ENCODE results near the gene PTCD3. TPM values are rescaled to one million over a fixed set of nuclear protein-coding genes. Genes with fewer than 3 reads are reported as not detected.

Gene PTCD3
- total RNA-seq = 131 TPM

DNA sequence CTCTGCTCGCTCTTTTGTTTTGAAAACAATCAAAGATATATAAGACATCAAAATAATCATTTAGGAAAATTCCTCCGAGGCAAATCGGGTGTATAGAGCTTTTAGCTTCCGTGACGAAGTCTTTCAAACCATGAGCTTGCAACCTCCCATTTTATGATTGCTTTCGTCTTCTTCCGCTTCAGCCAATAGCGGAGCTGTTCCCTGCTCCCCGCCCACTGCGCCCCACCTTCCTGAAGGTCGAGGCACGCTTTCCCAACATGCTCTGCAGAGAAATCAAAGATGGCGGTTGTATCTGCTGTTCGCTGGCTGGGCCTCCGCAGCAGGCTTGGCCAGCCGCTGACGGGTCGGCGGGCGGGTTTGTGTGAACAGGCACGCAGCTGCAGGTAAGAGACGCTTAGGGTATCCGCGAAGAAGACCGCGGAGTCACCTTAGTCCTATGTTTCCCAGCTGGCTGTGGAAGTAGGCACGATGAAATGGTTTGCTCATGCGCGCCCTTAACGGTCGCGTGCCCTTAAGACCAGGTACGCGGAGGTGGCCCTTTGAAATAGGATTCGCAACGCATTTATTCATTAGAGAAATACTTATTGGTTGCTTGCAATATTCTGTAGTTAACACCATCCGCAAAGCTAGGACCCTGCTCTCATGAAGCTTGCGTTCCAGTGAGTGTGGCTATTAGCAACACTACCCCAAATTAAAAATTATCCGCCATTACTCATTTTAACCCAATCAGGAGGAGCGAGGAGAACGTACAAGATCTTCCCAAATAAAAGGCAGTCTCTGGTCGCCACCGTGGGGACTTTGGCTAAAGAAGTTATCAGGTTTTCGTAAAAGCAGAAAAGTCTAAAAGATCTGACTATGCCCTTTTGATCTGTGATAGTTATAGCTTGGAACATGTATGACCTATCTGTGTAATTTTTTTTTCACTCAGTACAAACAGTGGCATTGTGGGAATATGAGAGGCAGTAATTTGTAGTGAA, at the start of gene PTCD3:
TSS of gene PTCD3 (plus strand) at position 267 of the 977 bp plus-strand sequence. CDS start at position 280, 13 bp downstream.
- peak; percentile 98 for DNase-seq

DNA sequence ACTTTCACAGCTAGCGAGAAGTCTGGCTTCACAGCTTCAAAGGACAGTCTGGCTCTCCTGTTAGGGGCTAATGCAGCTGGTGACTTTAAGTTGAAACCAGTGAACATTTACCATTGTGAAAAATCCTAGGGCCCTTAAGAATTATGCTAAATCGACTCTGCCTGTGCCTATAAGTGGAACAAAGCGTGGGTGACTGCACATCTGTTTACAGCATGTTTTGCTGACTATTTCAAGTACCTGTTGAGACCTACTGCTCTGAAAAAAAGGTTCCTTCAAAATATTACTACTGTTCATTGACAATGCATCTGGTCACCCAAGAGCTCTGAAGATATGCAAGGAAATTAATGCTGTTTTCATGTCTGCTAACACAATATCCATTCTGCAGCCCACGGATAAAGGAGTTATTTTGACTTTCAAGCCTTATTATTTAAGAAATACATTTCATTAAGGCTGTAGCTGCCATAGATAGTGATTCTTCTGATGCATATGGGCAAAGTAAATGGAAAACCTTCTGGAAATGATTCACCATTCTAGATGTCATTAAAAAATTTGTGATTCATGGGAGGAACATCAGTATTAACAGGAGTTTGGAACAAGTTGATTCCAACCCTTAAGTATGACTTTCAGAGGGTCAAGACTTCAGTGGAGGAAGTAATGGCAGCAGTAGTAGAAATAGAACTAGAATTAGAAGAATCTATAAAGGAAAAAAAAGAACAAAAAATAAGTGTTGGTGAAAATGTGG, 49.3 kb upstream of the PTCD3 start:
- no peak for DNase-seq

DNA sequence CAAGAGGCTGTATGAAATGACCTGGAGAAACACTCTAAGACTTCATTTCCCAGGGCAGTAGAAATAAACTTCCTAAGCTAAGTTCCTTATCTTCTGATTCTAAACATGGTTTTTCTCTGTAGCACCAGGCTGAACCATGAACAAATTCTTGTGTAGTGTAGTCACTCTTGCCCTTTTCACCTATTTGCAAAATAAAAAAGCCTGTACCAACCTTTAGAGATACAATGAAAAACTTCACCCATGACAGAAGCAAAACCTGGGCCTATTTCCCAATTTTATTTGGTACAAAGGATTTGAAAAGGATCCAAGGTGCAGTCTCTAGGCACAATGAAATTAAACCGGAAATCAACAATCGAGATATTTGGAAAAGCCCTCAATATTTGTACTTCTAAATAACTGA, 44.0 kb upstream of the PTCD3 start:
- DNase-seq = no peak

DNA sequence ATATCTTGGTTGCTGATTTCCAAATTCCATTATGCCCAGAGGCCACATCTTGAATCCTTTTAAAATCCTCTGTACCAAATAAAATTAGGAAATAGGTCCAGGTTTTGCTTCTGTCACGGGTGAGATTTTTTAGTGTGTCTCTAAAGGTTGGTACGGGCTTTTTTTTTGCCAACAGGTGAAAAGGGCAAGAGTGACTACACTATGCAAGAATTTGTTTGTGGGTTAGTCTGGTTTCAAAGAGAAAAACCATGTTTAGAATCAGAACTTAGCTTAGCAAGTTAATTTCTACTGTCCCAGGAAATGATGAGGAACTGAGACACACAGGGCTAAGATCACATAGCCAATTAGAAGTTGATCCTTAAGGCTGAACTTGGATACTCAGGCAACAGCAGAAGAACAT, 42.0 kb upstream of the PTCD3 start:
- DNase-seq = no peak

DNA sequence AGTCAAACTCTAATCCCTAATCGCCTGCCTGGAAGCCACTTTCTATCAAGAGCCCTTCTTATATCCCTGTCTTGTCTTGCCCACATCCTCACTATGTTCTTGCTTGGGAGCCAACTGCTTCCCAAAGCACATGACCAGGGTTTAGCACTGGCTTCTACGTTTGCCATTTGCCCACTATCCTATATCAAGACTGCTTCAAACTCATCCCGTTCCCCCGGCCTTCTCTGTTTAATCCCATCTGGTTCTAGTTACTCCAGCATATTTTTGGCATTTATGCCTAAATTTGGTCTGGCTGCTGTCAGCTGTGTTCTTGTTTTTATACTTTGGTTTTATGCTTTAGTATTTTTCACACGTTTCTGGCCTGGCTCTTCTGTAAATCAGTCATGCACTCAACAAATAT, 40.5 kb upstream of the PTCD3 start:
- peak; percentile 46 for DNase-seq

DNA sequence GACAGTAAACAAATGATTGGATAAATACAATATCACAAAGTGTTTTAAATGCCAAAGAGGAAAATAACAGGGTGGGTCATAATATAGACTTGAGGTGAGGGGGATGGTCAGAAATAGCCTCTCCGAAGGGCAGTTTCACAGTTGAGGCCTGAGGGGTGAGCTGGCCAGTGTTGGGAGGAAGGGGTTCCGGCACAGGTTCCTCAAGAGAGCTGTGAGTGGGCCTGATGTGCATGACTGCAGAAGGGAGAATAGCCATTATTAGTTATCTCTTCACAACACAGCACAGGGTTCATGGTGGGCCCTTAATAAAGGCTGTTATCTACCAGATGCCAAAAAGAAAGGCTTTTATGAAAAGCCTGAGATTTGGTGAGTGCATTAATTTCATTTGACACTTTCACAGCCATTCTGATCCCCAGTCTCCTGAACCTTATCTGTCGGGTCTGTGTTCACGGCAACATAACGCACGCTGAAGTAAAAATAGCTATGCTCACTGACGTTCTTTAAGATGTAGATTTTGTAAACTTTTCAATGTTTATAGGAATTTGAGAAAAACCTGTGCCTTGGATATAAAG, 39.9 kb upstream of the PTCD3 start:
- DNase-seq = no peak

DNA sequence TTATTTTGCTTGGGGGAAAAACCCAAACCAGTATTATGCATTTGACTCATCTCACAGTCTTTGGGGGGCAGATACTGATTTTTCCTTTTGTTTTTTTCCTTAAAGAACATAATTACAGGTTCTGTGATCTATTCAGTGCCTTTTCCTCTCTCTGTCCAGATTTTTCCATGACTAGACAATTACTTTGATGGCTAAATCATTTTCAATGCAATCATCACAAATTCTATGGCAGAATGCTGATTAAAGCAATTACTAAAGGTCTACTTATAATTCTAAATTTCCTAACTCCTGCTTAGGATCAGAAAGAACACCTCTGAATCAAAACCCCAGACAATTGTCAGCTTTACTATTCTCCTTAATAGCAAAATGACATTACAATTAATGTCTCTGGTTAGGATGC, 39.1 kb upstream of the PTCD3 start:
- DNase-seq = no peak

DNA sequence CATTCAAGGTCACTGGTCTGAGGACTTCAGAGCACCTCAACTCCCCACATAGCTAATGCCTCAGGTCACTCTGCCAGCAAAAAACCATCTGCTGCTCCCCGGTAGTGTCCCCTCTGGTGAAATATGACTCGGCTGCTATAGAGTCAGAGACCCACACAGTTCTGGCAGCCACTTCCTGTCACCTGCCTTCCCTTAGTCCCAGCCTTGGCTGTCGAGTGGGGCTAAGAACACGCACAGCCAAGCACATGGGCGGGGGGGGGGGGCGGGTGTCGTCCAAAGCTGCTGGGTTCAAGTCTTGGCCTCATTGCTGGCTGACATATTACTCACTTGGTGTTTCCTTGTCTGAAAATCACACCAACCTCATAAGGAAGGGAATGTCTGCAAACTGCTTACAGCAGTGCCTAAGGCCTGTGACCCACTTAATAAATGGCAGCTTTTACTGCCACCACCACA, 37.9 kb upstream of the PTCD3 start:
- no peak for DNase-seq

DNA sequence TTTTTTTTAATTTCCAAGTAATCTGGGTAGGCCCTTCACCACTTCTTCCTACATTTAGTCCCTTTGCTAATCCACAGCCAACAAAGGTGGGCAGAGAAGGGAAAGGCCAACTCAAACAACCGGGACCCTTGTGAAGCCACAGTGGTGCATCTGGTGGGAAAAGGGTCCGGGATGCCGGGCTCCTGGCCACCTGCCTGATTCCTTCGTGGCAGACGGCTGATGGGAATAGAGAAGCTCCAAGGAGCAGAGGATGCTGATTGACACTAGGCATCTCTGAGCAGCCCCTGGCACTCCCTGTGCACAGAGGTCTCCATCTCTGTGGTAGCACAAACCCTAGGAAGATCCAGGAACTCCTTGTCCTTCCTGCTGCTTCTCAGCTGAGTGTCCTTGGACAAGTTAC, 37.4 kb upstream of the PTCD3 start:
- no peak for DNase-seq

DNA sequence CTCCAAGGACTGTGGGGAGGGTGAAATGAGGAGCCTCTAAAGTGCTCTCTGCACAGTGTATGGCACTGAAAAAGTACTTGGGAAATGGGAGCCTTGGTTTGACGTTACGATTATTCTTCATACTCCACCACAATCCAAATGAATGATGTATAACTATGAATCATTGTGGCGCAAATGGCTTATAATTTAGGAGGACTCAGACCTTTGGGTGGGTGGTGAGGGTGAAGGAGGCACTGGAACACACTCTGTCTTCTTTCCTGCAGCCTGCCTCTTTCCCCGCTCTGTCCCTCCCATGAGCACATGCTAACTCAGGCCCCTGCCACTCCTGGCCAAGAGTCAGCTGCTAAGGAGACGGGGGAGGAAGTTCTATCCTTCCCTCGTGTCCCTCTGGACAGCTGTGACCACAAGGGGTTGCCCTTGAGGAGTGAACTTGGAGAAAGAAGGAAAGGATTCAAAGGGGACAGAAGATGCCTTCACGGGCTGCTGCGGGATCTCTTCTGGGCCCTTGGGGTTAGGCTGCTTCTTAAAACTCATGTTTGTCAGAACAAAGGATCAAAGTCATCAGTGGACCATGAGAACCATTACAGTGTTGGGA, 36.8 kb upstream of the PTCD3 start:
- DNase-seq = peak; percentile 6

DNA sequence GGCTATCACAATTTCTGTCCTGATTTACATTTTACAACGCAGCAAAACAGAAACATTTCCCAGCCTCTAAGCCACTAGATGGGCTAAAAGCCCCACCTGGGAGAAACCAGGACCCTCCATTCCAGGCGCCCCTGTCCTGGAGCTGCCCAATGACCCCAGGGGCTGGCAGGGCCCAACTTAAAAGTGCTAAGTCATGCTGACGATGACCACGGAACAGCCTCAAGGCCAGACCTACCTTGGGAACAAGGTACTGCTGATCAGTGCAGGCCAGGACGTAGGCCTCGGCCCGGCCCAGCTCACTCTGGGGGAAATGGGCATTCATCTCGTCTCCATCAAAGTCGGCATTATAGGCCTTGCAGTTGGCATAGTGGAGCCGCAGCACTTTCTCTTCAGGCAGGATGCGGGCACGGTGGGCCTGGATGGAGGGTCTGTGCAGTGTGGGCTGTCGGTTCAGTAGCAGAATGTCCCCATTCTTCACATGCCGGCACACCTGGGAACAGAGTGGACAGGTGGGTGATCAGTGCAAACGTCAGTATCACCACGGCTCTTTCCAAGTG, 36.2 kb upstream of the PTCD3 start:
- no peak for DNase-seq

DNA sequence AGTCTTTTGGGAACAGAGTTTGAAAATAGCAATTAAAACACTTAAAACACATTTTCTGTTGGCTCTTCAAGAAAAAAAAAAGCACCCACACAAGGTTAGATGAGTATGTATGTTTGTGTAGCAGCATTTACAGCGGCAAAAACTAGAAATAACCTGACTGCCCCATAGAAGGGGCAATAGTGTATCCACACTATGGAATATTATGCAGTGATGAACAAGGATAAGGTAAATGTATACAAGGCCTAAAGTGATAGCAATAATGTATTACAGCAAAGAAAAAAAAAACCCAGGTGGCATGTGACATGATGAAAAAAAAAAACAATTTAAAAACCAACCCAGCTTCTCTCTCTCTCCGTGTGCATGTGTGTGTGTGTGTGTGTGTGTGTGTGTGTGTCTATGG, 35.2 kb upstream of the PTCD3 start:
- DNase-seq = no peak

DNA sequence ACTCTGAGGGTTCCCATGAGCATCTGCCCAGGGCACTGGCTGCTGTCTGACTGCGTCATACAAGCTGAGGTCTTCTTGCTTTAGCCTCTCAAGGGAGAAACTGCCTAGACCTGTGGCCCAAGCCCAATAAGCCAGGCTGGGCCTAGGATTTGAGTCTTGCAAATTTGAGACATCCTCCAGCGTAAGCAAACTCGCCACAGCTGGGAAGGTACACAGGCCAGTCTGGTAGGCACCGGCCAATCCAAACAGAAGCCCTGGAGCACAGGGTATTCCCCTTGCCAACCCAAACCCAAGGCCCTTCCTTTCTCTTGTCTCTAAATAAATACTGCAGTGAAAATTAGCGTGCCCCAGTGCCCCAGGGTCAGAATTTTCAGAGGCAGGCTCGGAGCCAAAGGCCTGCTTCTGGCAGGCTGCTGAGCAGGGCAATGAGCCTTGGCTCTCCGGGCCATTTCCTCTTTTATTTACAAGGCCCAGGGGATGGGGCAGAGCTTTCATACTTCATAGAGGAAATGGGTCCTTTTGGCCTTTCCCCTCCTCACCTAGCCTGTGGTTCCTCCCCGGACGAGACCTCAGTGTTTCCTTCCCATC, 33.7 kb upstream of the PTCD3 start:
- peak; percentile 15 for DNase-seq

DNA sequence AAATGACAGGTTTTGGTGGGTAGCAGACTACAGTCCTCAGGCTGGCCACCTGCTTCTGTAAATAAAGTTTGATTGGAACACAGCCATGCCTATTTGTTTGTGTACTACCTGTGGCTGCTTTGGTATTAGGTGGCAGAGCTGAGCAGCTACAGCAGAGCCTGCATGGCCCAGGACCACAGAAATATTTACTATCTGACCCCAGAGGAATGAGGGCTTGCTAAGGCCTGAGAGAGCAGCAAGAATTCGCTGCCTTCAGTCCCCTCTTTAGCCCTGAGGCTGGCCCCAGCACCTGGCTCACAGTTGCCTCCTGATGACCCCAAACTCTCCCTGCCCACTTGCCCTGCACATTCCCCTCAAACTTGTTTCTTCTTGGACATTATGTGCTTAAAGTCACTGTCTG, 32.8 kb upstream of the PTCD3 start:
- DNase-seq = no peak

DNA sequence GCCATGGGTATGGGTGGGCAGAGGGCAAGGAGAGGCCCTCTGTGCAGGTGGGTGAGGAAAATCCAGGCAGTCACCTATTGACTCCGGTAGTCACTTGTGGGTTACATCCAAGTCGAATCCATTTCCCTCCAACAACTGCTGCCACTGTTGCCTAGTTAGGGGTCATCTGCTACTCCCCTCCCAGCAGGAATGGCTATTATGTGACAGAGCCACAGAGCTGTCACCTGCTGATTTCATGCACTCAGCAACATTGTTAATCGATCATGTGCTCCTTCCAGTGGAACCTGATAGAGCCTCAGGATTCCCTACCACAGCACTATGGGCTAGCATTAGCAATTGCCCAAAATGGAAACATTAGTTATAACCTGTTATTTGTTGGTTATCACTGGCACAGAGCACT, 31.8 kb upstream of the PTCD3 start:
- DNase-seq = no peak

DNA sequence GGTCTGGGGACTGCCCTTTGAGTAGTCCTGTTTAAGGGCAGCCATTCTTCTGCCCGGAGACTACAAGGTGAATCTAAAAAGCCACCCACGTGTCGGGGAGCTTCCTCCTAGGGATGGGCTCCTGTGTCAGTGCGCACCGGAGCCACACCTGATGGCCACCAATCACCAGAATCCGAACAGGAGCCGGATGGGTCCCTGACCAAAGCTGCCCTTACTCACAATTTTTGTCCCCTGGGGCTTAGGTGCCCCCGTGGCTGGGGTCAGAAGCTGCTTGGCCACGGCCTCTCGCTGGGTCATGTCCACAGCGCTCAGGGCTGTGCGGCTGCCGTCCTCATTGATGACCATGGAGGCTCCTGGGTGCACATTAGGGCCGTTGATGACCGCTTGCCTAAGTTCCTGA, 31.2 kb upstream of the PTCD3 start:
- DNase-seq = no peak

DNA sequence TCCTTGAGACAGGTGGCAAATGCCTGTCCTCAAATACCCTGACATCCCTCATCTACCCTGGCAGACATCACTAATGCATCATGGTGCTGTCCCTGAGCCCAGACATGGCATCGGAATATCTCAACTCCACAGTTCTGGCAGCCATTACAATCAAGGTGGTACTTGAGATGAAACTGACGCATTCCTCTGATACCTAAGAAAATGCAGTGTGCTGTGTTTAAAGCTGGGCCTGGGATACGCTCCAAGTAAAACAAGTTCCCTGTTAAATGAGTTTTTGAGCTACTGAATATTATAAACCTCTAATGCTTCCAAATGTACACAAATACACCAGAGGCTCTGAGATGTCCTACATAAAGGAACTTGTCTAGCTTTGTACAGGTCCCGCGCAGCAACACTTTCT, 30.1 kb upstream of the PTCD3 start:
- no peak for DNase-seq

DNA sequence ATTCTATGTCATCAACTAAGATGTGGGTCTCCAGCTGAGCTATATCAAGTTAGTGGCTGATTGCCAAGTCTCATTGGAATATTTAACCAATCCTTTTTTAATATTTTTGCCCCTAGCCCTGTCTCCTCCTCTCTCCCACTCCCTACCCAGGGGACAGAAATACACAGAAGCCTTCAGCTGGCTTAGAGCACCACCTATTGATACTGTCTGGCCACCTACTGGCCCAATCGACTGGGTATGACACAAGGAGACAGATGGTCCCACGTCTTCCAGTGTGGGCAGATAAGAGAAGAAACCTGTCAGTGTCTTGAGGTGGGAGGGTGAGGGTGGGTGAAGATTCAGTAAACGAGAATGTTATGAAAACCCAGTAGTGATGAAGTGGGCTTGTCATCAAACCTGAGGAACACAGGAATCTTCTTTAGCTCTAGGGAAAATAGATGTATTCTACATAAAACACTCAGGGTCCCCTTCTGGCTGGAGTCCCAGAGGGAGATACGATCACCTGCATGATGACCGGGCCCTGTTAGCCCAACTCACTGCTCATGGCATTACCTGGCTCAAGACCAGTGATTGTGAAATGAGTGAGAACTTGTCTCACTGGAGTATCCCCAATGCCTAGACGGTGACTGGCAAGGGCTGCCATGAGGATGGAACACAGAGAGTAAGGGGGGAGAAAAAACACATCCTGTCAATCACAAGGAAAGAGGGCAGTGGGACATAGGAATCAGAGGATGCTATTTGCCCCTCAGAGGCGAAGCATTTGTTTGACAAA, 27.1 kb upstream of the PTCD3 start:
- peak; percentile 54 for DNase-seq

DNA sequence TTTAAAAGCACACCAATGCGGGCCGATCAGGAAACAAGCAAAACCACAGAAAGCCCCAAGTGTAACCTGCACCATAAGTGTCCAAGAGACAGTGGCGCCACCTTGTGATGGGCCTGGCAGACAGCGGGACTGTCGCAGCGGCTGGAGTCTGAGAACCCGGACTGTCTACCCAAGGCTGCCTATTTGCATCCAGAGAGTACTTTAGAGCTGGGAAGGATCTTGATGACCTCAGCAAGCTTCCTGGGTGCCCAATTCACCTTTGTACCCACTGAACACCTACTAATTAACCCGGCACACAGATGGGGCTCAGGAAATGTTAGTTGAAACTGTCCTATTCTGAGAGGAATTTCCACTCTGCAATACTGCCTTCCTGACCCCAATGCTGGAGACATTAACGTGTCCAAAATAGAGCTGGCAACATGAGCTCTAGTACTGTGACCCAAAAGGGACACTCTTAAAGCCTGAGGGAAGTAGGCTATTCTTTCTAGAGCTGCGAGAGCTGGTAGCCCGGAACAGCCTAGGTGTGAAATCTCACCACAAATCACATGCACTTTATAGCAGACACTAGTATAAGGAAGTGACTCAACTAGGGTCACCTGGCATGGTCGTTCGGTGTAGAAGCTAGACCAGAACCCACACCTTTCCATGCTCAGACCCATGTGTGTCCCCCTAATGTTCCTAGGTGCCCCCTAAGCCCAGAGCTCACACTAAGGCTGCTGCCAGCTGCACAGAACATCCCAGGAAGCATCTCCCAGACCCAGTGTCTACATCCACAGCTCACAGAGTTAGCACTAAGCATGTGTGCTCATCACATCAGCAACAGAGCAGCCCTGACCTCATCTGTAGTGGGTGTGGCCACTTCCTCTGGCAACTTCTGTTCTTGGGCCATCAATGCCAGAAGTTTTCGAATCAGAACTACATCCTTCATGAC, 25.8 kb upstream of the PTCD3 start:
- DNase-seq = peak; percentile 11

DNA sequence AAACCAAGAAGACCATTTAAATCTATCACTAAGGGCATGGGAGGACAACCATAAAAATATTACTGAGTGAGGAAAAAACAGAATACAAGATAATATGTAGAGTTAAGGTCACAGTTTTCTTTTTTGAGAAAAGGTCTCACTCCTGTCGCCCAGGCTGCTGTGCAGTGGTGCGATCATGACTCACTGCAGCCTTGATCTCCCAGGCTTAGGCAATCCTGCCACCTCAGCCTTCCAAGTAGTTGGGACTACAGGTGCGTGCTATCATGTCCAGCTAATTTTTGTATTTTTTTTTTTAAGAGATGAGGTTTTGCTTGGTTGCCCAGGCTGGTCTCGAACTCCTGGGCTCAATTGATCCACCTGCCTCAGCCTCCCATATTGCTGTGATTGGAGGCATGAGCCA, 24.3 kb upstream of the PTCD3 start:
- no peak for DNase-seq
